Esophagus squamous epithelium (tissue), 4 donors: ENCODE results near the gene DEPP1.

ENCODE experiments used
- POLR2A ChIP-seq, 4 donors: fragments of 450-650 bp; IDR thresholded peaks; one replicate each; pipeline ENCODE4 v1.6.1; 2017; ENCODE audit warnings: antibody characterized with exemption in 4 of 4, mild to moderate bottlenecking in 4 of 4, moderate library complexity in 3 of 4
- TF ChIP-seq, protein P1 (sequence below), 6 experiments: fragments of 450-650 bp in 4 of 6; fragments of 200-600 bp in 2 of 6; sonication (generic) in 2 of 6; IDR thresholded peaks; one replicate each; pipeline ENCODE4 v1.5.1; 2016 to 2019; ENCODE audit warnings: antibody characterized with exemption in 6 of 6, mild to moderate bottlenecking in 4 of 6, moderate library complexity in 4 of 6

DNA sequence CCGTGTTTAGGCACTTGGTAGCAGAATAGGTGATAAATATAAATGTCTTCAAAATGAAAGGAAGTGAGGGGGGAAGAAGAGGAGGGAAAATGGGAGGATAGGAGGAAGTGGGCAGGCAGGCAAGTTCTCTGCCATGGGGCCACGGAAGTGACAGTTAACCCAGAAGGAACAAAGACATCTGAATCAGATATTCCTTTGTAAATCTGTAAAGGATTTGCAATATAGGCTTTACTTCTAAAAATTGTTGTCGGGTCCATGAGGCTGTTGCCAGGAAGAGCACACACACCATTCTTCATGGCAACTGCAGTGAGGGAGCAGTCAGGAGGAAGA, 42.7 kb downstream of the DEPP1 start:
- TF ChIP-seq, protein P1, sequence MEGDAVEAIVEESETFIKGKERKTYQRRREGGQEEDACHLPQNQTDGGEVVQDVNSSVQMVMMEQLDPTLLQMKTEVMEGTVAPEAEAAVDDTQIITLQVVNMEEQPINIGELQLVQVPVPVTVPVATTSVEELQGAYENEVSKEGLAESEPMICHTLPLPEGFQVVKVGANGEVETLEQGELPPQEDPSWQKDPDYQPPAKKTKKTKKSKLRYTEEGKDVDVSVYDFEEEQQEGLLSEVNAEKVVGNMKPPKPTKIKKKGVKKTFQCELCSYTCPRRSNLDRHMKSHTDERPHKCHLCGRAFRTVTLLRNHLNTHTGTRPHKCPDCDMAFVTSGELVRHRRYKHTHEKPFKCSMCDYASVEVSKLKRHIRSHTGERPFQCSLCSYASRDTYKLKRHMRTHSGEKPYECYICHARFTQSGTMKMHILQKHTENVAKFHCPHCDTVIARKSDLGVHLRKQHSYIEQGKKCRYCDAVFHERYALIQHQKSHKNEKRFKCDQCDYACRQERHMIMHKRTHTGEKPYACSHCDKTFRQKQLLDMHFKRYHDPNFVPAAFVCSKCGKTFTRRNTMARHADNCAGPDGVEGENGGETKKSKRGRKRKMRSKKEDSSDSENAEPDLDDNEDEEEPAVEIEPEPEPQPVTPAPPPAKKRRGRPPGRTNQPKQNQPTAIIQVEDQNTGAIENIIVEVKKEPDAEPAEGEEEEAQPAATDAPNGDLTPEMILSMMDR (IDR thresholded peaks at IDR 0.05) = no peak
- TF ChIP-seq POLR2A (IDR thresholded peaks at IDR 0.05) = no peak
